ENCODE measurements around the gene RASD1. TPM values are rescaled to one million over a fixed set of nuclear protein-coding genes. Genes with fewer than 3 reads are reported as not detected.

RASD1 gene
- total RNA-seq, 3 donors from 2014 or later (not counting 1 experiment from before 2014, with no cell fraction given): 0.60 to 2.4 (median 1.2) TPM

- no peak for DNase-seq
- no peak overlapping the region for H3K27ac Mint-ChIP-seq
- Histone ChIP-seq H3K27me3 (ENCODE audit: control insufficient read depth, insufficient read depth, low read length) (no peaks in the 10 kb centered on the region), H3K4me3 (ENCODE audit: low read length) (no peak overlapping the region), H3K4me1 (ENCODE audit: control insufficient read depth, insufficient read depth, low read length) (no peaks in the 10 kb centered on the region), H3K36me3 (ENCODE audit: control insufficient read depth, insufficient read depth, low read length) (no peaks in the 10 kb centered on the region), H3K9me3 (ENCODE audit: control insufficient read depth, insufficient read depth, low read length) (no peaks in the 10 kb centered on the region), H3K27ac (ENCODE audit: low read length) (no peak overlapping the region)
- no peak overlapping the region for H3K4me3 Mint-ChIP-seq
- no peaks in the 10 kb centered on the region for H3K9me3 Mint-ChIP-seq
- no peaks in the 10 kb centered on the region for H3K36me3 Mint-ChIP-seq
- no peak for ATAC-seq
- intact Hi-C loops (cut with micrococcal nuclease): no loop called here
- no peak for TF ChIP-seq CTCF (IDR thresholded peaks at IDR 0.05)
- WGBS (ENCODE audit: insufficient coverage): 100% methylated on average over 3 of the region's 3 CpGs
- H3K4me1 Mint-ChIP-seq: no peaks in the 10 kb centered on the region
- no peaks in the 10 kb centered on the region for H3K27me3 Mint-ChIP-seq (ENCODE audit: low read depth in 2 of 2)
Measured at GRCh38 chr17:17533901-17534441, 37.8 kb upstream of the RASD1 start.

- ATAC-seq: no peak
- no peaks in the 10 kb centered on the region for H3K36me3 Mint-ChIP-seq
- H3K27me3 Mint-ChIP-seq (ENCODE audit: low read depth in 2 of 2): no peaks in the 10 kb centered on the region
- no peaks in the 10 kb centered on the region for H3K9me3 Mint-ChIP-seq
- no peak overlapping the region for H3K4me3 Mint-ChIP-seq
- no peak overlapping the region for H3K27ac ChIP-seq (ENCODE audit: low read length)
- no peak for TF ChIP-seq CTCF (IDR thresholded peaks at IDR 0.05)
- H3K27me3 ChIP-seq (ENCODE audit: control insufficient read depth, insufficient read depth, low read length): no peaks in the 10 kb centered on the region
- no peaks in the 10 kb centered on the region for H3K4me1 ChIP-seq (ENCODE audit: control insufficient read depth, insufficient read depth, low read length)
- no peaks in the 10 kb centered on the region for H3K9me3 ChIP-seq (ENCODE audit: control insufficient read depth, insufficient read depth, low read length)
- no peaks in the 10 kb centered on the region for H3K36me3 ChIP-seq (ENCODE audit: control insufficient read depth, insufficient read depth, low read length)
- H3K4me3 ChIP-seq (ENCODE audit: low read length): no peak overlapping the region
- no peak for DNase-seq
- no peak overlapping the region for H3K27ac Mint-ChIP-seq
- intact Hi-C loops (cut with micrococcal nuclease): no loop called here
- no CpG with 5 or more reads among the region's 1 CpG for WGBS (ENCODE audit: insufficient coverage)
- no peaks in the 10 kb centered on the region for H3K4me1 Mint-ChIP-seq
Measured at GRCh38 chr17:17532991-17533390, 36.8 kb upstream of the RASD1 start.

- no peak for TF ChIP-seq CTCF (IDR thresholded peaks at IDR 0.05)
- intact Hi-C loops (cut with micrococcal nuclease): no loop called here
- no peaks in the 10 kb centered on the region for H3K36me3 Mint-ChIP-seq
- DNase-seq: no peak
- H3K27ac ChIP-seq (ENCODE audit: low read length): no peak overlapping the region
- H3K36me3 ChIP-seq (ENCODE audit: control insufficient read depth, insufficient read depth, low read length): no peaks in the 10 kb centered on the region
- H3K4me1 Mint-ChIP-seq: no peaks in the 10 kb centered on the region
- H3K27me3 Mint-ChIP-seq (ENCODE audit: low read depth in 2 of 2): no peaks in the 10 kb centered on the region
- no peaks in the 10 kb centered on the region for H3K9me3 Mint-ChIP-seq
- H3K27ac Mint-ChIP-seq: no peak overlapping the region
- 86% methylated on average over 4 of the region's 4 CpGs for WGBS (ENCODE audit: insufficient coverage)
- H3K9me3 ChIP-seq (ENCODE audit: control insufficient read depth, insufficient read depth, low read length): no peaks in the 10 kb centered on the region
- ATAC-seq: no peak
- H3K27me3 ChIP-seq (ENCODE audit: control insufficient read depth, insufficient read depth, low read length): no peaks in the 10 kb centered on the region
- H3K4me3 Mint-ChIP-seq: no peak overlapping the region
- H3K4me3 ChIP-seq (ENCODE audit: low read length): no peak overlapping the region
- H3K4me1 ChIP-seq (ENCODE audit: control insufficient read depth, insufficient read depth, low read length): no peaks in the 10 kb centered on the region
Measured at GRCh38 chr17:17531156-17531555, 35.0 kb upstream of the RASD1 start.

All from natural killer cell (primary cell).